Measurements from ENCODE around the gene CHTOP.

DNA sequence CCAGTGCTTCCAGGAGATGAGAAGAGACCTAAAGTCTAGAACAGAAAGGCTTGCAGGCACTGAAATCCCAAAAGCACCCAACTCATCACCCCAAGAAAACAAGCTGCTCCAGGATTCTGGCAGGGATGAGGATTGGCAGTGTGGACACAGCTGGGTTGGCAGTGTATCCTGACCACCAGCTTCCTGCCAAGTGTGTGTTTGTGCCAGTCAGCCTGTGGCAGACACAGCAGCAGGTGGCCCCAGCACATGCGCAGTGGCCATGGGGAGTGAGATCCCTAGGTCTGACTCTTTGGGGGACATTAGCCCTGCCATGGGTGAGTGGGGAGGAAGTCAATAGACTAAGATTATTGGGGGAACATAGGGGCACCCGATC lies 16.0 kb downstream of the CHTOP start:
- TF ChIP-seq CEBPB (IDR thresholded peaks at IDR 0.05; ENCODE audit: low read depth, low read length) (no peak), POLR2A (IDR thresholded peaks at IDR 0.05; ENCODE audit: low read depth, low read length) (no peak), RFX5 (IDR thresholded peaks at IDR 0.05; ENCODE audit: low read depth, low read length) (no peak)
- TF ChIP-seq, protein P1, sequence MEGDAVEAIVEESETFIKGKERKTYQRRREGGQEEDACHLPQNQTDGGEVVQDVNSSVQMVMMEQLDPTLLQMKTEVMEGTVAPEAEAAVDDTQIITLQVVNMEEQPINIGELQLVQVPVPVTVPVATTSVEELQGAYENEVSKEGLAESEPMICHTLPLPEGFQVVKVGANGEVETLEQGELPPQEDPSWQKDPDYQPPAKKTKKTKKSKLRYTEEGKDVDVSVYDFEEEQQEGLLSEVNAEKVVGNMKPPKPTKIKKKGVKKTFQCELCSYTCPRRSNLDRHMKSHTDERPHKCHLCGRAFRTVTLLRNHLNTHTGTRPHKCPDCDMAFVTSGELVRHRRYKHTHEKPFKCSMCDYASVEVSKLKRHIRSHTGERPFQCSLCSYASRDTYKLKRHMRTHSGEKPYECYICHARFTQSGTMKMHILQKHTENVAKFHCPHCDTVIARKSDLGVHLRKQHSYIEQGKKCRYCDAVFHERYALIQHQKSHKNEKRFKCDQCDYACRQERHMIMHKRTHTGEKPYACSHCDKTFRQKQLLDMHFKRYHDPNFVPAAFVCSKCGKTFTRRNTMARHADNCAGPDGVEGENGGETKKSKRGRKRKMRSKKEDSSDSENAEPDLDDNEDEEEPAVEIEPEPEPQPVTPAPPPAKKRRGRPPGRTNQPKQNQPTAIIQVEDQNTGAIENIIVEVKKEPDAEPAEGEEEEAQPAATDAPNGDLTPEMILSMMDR (conservative IDR thresholded peaks at IDR 0.05; ENCODE audit: low read depth, low read length): no peak
- TF ChIP-seq, protein P2, sequence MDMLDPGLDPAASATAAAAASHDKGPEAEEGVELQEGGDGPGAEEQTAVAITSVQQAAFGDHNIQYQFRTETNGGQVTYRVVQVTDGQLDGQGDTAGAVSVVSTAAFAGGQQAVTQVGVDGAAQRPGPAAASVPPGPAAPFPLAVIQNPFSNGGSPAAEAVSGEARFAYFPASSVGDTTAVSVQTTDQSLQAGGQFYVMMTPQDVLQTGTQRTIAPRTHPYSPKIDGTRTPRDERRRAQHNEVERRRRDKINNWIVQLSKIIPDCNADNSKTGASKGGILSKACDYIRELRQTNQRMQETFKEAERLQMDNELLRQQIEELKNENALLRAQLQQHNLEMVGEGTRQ (IDR thresholded peaks at IDR 0.05; ENCODE audit: low read depth, low read length): no peak
